ENCODE data around the gene TMEM178B.

The TMEM178B gene

GRCh38 chr7:141122736-141123135 is 48.9 kb downstream of the TMEM178B start:
- no peaks in the 10 kb centered on the region for H3K9me3 ChIP-seq (ENCODE audit: insufficient read depth, low read depth, low read length)
- no peak overlapping the region for H3K9ac ChIP-seq (ENCODE audit: low read depth, low read length)
- H3K36me3 ChIP-seq (ENCODE audit: insufficient read depth, low read depth, low read length), result no peaks in the 10 kb centered on the region
- H3K4me1 ChIP-seq (ENCODE audit: insufficient read depth, low read length), result no peaks in the 10 kb centered on the region
- H3K4me3 ChIP-seq (ENCODE audit: low read length), result no peak overlapping the region
- no peaks in the 10 kb centered on the region for H3K27me3 ChIP-seq (ENCODE audit: insufficient read depth, low read length)
- no peak overlapping the region for H3K27ac ChIP-seq (ENCODE audit: low read length)

GRCh38 chr7:141123522-141123921 is 49.7 kb downstream of the TMEM178B start:
- no peak overlapping the region for H3K9ac ChIP-seq (ENCODE audit: low read depth, low read length)
- no peaks in the 10 kb centered on the region for H3K27me3 ChIP-seq (ENCODE audit: insufficient read depth, low read length)
- no peaks in the 10 kb centered on the region for H3K4me1 ChIP-seq (ENCODE audit: insufficient read depth, low read length)
- no peaks in the 10 kb centered on the region for H3K36me3 ChIP-seq (ENCODE audit: insufficient read depth, low read depth, low read length)
- no peak overlapping the region for H3K4me3 ChIP-seq (ENCODE audit: low read length)
- no peaks in the 10 kb centered on the region for H3K9me3 ChIP-seq (ENCODE audit: insufficient read depth, low read depth, low read length)
- H3K27ac ChIP-seq (ENCODE audit: low read length), result no peak overlapping the region

- Histone ChIP-seq H3K4me3 (ENCODE audit: low read length) (no peak overlapping the region), H3K27ac (ENCODE audit: low read length) (no peak overlapping the region), H3K36me3 (ENCODE audit: insufficient read depth, low read depth, low read length) (no peaks in the 10 kb centered on the region), H3K9me3 (ENCODE audit: insufficient read depth, low read depth, low read length) (no peaks in the 10 kb centered on the region), H3K9ac (ENCODE audit: low read depth, low read length) (no peak overlapping the region), H3K4me1 (ENCODE audit: insufficient read depth, low read length) (no peaks in the 10 kb centered on the region), H3K27me3 (ENCODE audit: insufficient read depth, low read length) (no peaks in the 10 kb centered on the region)
Measured at GRCh38 chr7:141126107-141126506, 52.2 kb downstream of the TMEM178B start.

- H3K36me3 ChIP-seq (ENCODE audit: insufficient read depth, low read depth, low read length), result no peaks in the 10 kb centered on the region
- H3K4me1 ChIP-seq (ENCODE audit: insufficient read depth, low read length), result no peaks in the 10 kb centered on the region
- no peaks in the 10 kb centered on the region for H3K9me3 ChIP-seq (ENCODE audit: insufficient read depth, low read depth, low read length)
- no peak overlapping the region for H3K9ac ChIP-seq (ENCODE audit: low read depth, low read length)
- H3K27ac ChIP-seq (ENCODE audit: low read length), result no peak overlapping the region
- H3K27me3 ChIP-seq (ENCODE audit: insufficient read depth, low read length), result no peaks in the 10 kb centered on the region
- H3K4me3 ChIP-seq (ENCODE audit: low read length), result no peak overlapping the region
Measured at GRCh38 chr7:141128506-141128905, 54.6 kb downstream of the TMEM178B start.

DNA sequence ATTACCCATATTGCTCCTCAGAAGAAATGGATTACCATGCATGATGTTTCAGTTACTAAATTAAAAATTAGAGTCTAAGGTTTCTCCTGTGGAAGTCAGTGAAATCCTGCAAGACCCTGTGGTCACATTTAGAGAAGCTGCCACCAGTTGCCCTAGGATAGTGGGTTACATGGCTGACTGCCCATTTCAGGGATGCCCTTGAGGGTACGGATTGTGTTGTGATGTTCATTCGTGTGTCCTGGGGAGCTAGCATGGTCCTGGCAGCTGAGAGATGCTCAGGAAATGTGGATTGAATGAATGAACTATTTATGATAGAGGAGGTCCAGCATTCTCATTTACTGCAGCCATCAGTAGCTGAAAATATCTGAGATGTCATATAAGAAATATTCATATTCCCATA is 55.1 kb downstream of the TMEM178B start:
- no peak overlapping the region for H3K4me3 ChIP-seq (ENCODE audit: low read length)
- no peak overlapping the region for H3K9ac ChIP-seq (ENCODE audit: low read depth, low read length)
- no peaks in the 10 kb centered on the region for H3K36me3 ChIP-seq (ENCODE audit: insufficient read depth, low read depth, low read length)
- H3K9me3 ChIP-seq (ENCODE audit: insufficient read depth, low read depth, low read length), result no peaks in the 10 kb centered on the region
- no peaks in the 10 kb centered on the region for H3K4me1 ChIP-seq (ENCODE audit: insufficient read depth, low read length)
- no peak overlapping the region for H3K27ac ChIP-seq (ENCODE audit: low read length)
- H3K27me3 ChIP-seq (ENCODE audit: insufficient read depth, low read length), result no peaks in the 10 kb centered on the region

GRCh38 chr7:141132671-141133070 is 58.8 kb downstream of the TMEM178B start:
- Histone ChIP-seq H3K36me3 (ENCODE audit: insufficient read depth, low read depth, low read length) (no peaks in the 10 kb centered on the region), H3K27ac (ENCODE audit: low read length) (no peak overlapping the region), H3K9ac (ENCODE audit: low read depth, low read length) (no peak overlapping the region)

GRCh38 chr7:141133646-141134045 is 59.8 kb downstream of the TMEM178B start:
- H3K27ac ChIP-seq (ENCODE audit: low read length), result no peak overlapping the region
- H3K4me3 ChIP-seq (ENCODE audit: low read length), result no peak overlapping the region
- H3K9me3 ChIP-seq (ENCODE audit: insufficient read depth, low read depth, low read length), result no peaks in the 10 kb centered on the region
- H3K27me3 ChIP-seq (ENCODE audit: insufficient read depth, low read length), result no peaks in the 10 kb centered on the region
- no peak overlapping the region for H3K9ac ChIP-seq (ENCODE audit: low read depth, low read length)
- H3K36me3 ChIP-seq (ENCODE audit: insufficient read depth, low read depth, low read length), result no peaks in the 10 kb centered on the region
- H3K4me1 ChIP-seq (ENCODE audit: insufficient read depth, low read length), result no peaks in the 10 kb centered on the region

More at GRCh38 chr7:141132671-141133070, 58.8 kb downstream of the TMEM178B start:
- Histone ChIP-seq H3K4me3 (ENCODE audit: low read length) (no peak overlapping the region), H3K4me1 (ENCODE audit: insufficient read depth, low read length) (no peaks in the 10 kb centered on the region), H3K27me3 (ENCODE audit: insufficient read depth, low read length) (no peaks in the 10 kb centered on the region), H3K9me3 (ENCODE audit: insufficient read depth, low read depth, low read length) (no peaks in the 10 kb centered on the region)

GRCh38 chr7:141142058-141142457 is 68.2 kb downstream of the TMEM178B start:
- peaks cover 3% of the 10 kb centered on the region; the same call in 1 of the 2 replicates for H3K9me3 ChIP-seq (ENCODE audit: insufficient read depth, low read depth, low read length)
- H3K36me3 ChIP-seq (ENCODE audit: insufficient read depth, low read depth, low read length), result no peaks in the 10 kb centered on the region
- H3K27ac ChIP-seq (ENCODE audit: low read length), result no peak overlapping the region
- no peak overlapping the region for H3K9ac ChIP-seq (ENCODE audit: low read depth, low read length)
- H3K27me3 ChIP-seq (ENCODE audit: insufficient read depth, low read length), result no peaks in the 10 kb centered on the region
- no peak overlapping the region for H3K4me3 ChIP-seq (ENCODE audit: low read length)
- 0 out of 2 replicates have a peak, but pooled peaks cover 7% of the 10 kb centered on the region for H3K4me1 ChIP-seq (ENCODE audit: insufficient read depth, low read length)

DNA sequence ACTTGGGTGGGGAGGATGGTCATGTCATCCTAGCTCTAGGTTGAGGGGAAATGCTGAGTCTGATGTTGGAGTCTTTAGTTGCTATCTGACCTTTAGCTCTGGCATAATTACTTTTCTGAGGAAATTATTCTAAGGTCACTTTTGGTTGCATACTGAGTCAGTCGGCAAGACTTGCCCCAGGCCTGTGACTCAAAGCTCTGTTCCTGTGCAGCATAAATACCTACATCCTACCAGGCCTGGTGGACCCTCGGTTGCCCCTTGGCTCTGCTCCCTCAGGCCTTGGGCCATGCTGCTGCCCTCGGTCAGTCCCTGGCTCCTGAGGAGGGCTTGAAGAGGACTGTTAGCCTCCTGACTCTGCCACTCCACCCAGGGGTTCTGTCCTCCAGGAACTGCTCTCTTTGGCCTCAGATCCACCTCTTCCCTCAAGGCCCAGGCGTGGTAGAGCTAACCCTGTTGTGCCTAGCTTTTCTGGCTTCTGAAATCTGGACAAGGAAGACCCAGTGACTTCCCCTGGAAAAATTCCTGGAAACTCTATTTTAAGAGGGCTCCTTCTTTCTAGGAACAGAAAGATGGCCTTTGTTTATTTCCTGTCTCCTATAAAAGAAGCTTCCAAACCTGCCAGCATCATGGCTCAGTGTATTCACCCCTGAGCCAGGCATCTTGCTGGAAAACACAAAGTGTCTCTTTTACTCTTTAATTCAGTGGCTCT is 71.2 kb downstream of the TMEM178B start:
- no peak overlapping the region for H3K9ac ChIP-seq (ENCODE audit: low read depth, low read length)
- H3K27me3 ChIP-seq (ENCODE audit: insufficient read depth, low read length), result no peaks in the 10 kb centered on the region
- H3K9me3 ChIP-seq (ENCODE audit: insufficient read depth, low read depth, low read length), result peaks cover 3% of the 10 kb centered on the region; the same call in 1 of the 2 replicates
- H3K36me3 ChIP-seq (ENCODE audit: insufficient read depth, low read depth, low read length), result no peaks in the 10 kb centered on the region
- no peak overlapping the region for H3K27ac ChIP-seq (ENCODE audit: low read length)
- H3K4me1 ChIP-seq (ENCODE audit: insufficient read depth, low read length), result 0 out of 2 replicates have a peak, but pooled peaks cover 7% of the 10 kb centered on the region
- no peak overlapping the region for H3K4me3 ChIP-seq (ENCODE audit: low read length)

- H3K27ac ChIP-seq (ENCODE audit: low read length), result no peak overlapping the region
- no peak overlapping the region for H3K9ac ChIP-seq (ENCODE audit: low read depth, low read length)
Measured at GRCh38 chr7:141145630-141145982, 71.7 kb downstream of the TMEM178B start.

DNA sequence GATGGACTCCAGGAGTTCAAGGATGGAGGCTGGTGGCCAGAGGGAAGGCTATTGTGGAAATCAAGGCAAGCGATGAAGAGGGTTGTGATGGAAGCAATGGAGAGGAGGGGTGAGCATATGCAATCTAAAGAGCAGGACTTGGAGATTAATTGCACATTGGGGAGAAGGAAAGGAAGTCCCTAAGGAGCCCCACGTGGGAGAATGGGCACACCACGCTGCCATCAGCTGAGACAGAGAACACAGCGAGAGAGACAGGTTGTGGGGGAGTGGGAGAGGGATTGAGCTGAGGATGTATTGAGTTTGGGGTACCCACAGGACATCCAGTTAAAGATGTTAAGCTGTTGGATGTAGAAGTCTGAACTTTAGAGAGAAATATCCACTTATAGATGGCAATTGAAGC is 73.6 kb downstream of the TMEM178B start:
- H3K36me3 ChIP-seq (ENCODE audit: insufficient read depth, low read depth, low read length), result no peaks in the 10 kb centered on the region
- H3K9ac ChIP-seq (ENCODE audit: low read depth, low read length), result no peak overlapping the region
- 0 out of 2 replicates have a peak, but pooled peaks cover 7% of the 10 kb centered on the region for H3K4me1 ChIP-seq (ENCODE audit: insufficient read depth, low read length)
- H3K4me3 ChIP-seq (ENCODE audit: low read length), result no peak overlapping the region
- H3K27ac ChIP-seq (ENCODE audit: low read length), result no peak overlapping the region
- H3K27me3 ChIP-seq (ENCODE audit: insufficient read depth, low read length), result no peaks in the 10 kb centered on the region
- no peaks in the 10 kb centered on the region for H3K9me3 ChIP-seq (ENCODE audit: insufficient read depth, low read depth, low read length)

More at GRCh38 chr7:141145630-141145982, 71.7 kb downstream of the TMEM178B start:
- Histone ChIP-seq H3K4me1 (ENCODE audit: insufficient read depth, low read length) (0 out of 2 replicates have a peak, but pooled peaks cover 7% of the 10 kb centered on the region), H3K4me3 (ENCODE audit: low read length) (no peak overlapping the region), H3K36me3 (ENCODE audit: insufficient read depth, low read depth, low read length) (no peaks in the 10 kb centered on the region), H3K27me3 (ENCODE audit: insufficient read depth, low read length) (no peaks in the 10 kb centered on the region), H3K9me3 (ENCODE audit: insufficient read depth, low read depth, low read length) (peaks cover 3% of the 10 kb centered on the region; the same call in 1 of the 2 replicates)

DNA sequence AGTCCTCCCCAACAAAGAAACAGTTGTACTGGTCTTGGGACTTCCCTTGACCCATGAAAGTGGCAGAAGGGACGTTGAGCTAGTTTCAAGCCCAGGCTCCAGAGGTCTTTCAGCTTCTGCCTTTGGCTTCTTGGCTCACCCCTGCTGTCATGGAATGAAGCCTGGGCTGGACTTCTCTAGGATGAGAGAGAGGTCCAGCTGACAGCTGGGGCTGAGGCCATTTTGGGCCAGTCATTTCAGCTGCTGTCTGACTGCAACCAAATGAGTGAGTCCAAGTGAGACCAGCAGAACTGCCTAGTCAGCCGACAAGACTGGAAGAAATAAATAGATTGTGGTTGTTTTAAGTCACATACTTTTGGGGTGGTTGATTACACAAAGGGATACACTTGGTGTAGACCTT is 76.6 kb downstream of the TMEM178B start:
- Histone ChIP-seq H3K27ac (ENCODE audit: low read length) (no peak overlapping the region), H3K9ac (ENCODE audit: low read depth, low read length) (no peak overlapping the region), H3K4me1 (ENCODE audit: insufficient read depth, low read length) (0 out of 2 replicates have a peak, but pooled peaks cover 1% of the 10 kb centered on the region), H3K4me3 (ENCODE audit: low read length) (no peak overlapping the region), H3K9me3 (ENCODE audit: insufficient read depth, low read depth, low read length) (no peaks in the 10 kb centered on the region), H3K27me3 (ENCODE audit: insufficient read depth, low read length) (no peaks in the 10 kb centered on the region), H3K36me3 (ENCODE audit: insufficient read depth, low read depth, low read length) (no peaks in the 10 kb centered on the region)

Measured in iPS-20b (cell line).